B cell (primary cell): Measurements from ENCODE around the gene RFT1. TPM values are rescaled to one million over a fixed set of nuclear protein-coding genes. Genes with fewer than 3 reads are reported as not detected.

Experiments used
- ATAC-seq: fragments of 200-7000 bp; cut with Tn5 transposase; one replicate; pipeline ENCODE4 v1.10.0; 2021; ENCODE audit warnings: low read depth, mild to moderate bottlenecking, moderate number of reproducible peaks, moderate library complexity
- CTCF ChIA-PET: fragments of 350-600 bp; sonication (Branson Sonifier 250); formaldehyde crosslinking; loops from one replicate; lab custom pipeline; 2021; ENCODE audit warnings: antibody characterized with exemption, inconsistent platforms; lab: Charles Lee
- POLR2A ChIA-PET: fragments of 350-600 bp; sonication (Branson Sonifier 250); formaldehyde crosslinking; loops from one replicate; lab custom pipeline; 2021; ENCODE audit warnings: antibody characterized with exemption; lab: Charles Lee
- DNase-seq: peaks from one replicate; pipeline ENCODE4 v3.0.0; 2013
- H2AFZ ChIP-seq: 2 replicates; pipeline ENCODE4 v1.6.1; 2012; ENCODE audit warnings: mild to moderate bottlenecking, low read depth, low read length; ENCODE audit not compliant: insufficient read depth, poor library complexity, severe bottlenecking
- H3K27ac ChIP-seq, 2 donors: 1 replicate in 1 of 2; 2 replicates in 1 of 2; pipeline ENCODE4 v1.5.1; 2012 to 2013; ENCODE audit warnings: low read length in 2 of 2, mild to moderate bottlenecking in 2 of 2, moderate library complexity in 1 of 2
- H3K27me3 ChIP-seq, 4 experiments: fragments of 200-600 bp in 1 of 4; sonication (generic) in 1 of 4; replicated peaks in 1 of 4; 1 replicate in 2 of 4; 2 replicates in 2 of 4; pipeline versions ENCODE4 v1.6.1 to v1.7.0; 2013 to 2016; ENCODE audit warnings: low read length in 3 of 4, mild to moderate bottlenecking in 2 of 4, mixed read lengths in 1 of 4, moderate library complexity in 1 of 4; ENCODE audit not compliant: insufficient read depth in 4 of 4, control insufficient read depth in 3 of 4; ENCODE audit errors: control extremely low read depth in 1 of 4
- H3K36me3 ChIP-seq, 2 experiments: replicated peaks in 1 of 2; 1 replicate in 1 of 2; 2 replicates in 1 of 2; pipeline versions ENCODE4 v1.6.1 to v1.7.1; 2013; ENCODE audit warnings: low read length in 1 of 2; ENCODE audit not compliant: insufficient read depth in 2 of 2, control insufficient read depth in 1 of 2; ENCODE audit errors: control extremely low read depth in 1 of 2, extremely low read depth in 1 of 2
- H3K4me1 ChIP-seq, 2 donors: fragments of 200-600 bp in 1 of 2; sonication (generic) in 1 of 2; 1 replicate in 1 of 2; 2 replicates in 1 of 2; pipeline versions ENCODE4 v1.5.1 to v1.6.1; 2013 to 2017; ENCODE audit warnings: low read length in 2 of 2; ENCODE audit not compliant: control insufficient read depth in 2 of 2, insufficient read depth in 2 of 2
- H3K4me2 ChIP-seq: replicated peaks from 2 replicates; pipeline ENCODE3; 2012; ENCODE audit warnings: mild to moderate bottlenecking, low read depth, low read length; ENCODE audit not compliant: poor library complexity, severe bottlenecking
- H3K4me3 ChIP-seq, 5 experiments: fragments of 200-600 bp in 1 of 5; sonication (generic) in 1 of 5; 1 replicate in 3 of 5; 2 replicates in 2 of 5; pipeline versions ENCODE4 v1.5.1 to v1.7.0; 2011 to 2016; ENCODE audit warnings: low read length in 4 of 5, mild to moderate bottlenecking in 4 of 5, low read depth in 2 of 5, control low read depth in 1 of 5, moderate library complexity in 1 of 5; ENCODE audit not compliant: insufficient read depth in 1 of 5; ENCODE audit errors: control extremely low read depth in 1 of 5, extremely low read depth in 1 of 5
- H3K79me2 ChIP-seq: fragments of 200-600 bp; sonication (generic); one replicate; pipeline ENCODE4 v1.6.0; 2016; ENCODE audit warnings: low read length; ENCODE audit not compliant: control insufficient read depth, insufficient read depth
- H3K9ac ChIP-seq: fragments of 200-600 bp; sonication (generic); 2 replicates; pipeline ENCODE4 v1.6.1; 2017; ENCODE audit warnings: mild to moderate bottlenecking, low read length, moderate library complexity
- H3K9me3 ChIP-seq, 3 donors: one replicate each; pipeline versions ENCODE4 v1.6.1 to v1.7.1; 2013; ENCODE audit warnings: low read length in 2 of 3; ENCODE audit not compliant: control insufficient read depth in 2 of 3, insufficient read depth in 1 of 3; ENCODE audit errors: control extremely low read depth in 1 of 3
- H4K20me1 ChIP-seq: 2 replicates; pipeline ENCODE4 v1.6.0; 2012; ENCODE audit warnings: mild to moderate bottlenecking, low read length; ENCODE audit not compliant: insufficient read depth, control insufficient read depth, poor library complexity, severe bottlenecking
- H3K27ac Mint-ChIP-seq: one replicate; pipeline ENCODE4 v1.8.0; 2021; ENCODE audit warnings: mixed read lengths
- H3K27me3 Mint-ChIP-seq: one replicate; pipeline ENCODE4 v1.8.0; 2021; ENCODE audit warnings: mixed read lengths
- H3K4me1 Mint-ChIP-seq: one replicate; pipeline ENCODE4 v1.8.0; 2021; ENCODE audit warnings: mixed read lengths
- H3K4me3 Mint-ChIP-seq: one replicate; pipeline ENCODE4 v1.8.0; 2021; ENCODE audit warnings: mixed read lengths
- H3K9me3 Mint-ChIP-seq: one replicate; pipeline ENCODE4 v1.8.0; 2022; ENCODE audit warnings: mixed read lengths; ENCODE audit not compliant: insufficient read depth
- CTCF ChIP-seq: fragments of 200-600 bp; IDR thresholded peaks from one replicate; pipeline ENCODE4 v1.8.0; 2022; ENCODE audit warnings: antibody characterized with exemption, mild to moderate bottlenecking
- EZH2 ChIP-seq: IDR thresholded peaks from 2 replicates; pipeline ENCODE4 v1.6.1; 2012; ENCODE audit warnings: borderline replicate concordance, low read depth, mild to moderate bottlenecking, moderate library complexity, low read length; ENCODE audit not compliant: insufficient read depth, poor library complexity, severe bottlenecking
- WGBS: methylation state at CpG from one replicate; pipeline ENCODE4 v1.1.5; 2013; ENCODE audit warnings: missing lambda C conversion rate; ENCODE audit not compliant: insufficient coverage; 5-methylcytosine and 5-hydroxymethylcytosine counted together
- intact Hi-C: fragments of 100-400 bp; cut with micrococcal nuclease; formaldehyde crosslinking; loops from one replicate; pipeline ENCODE4 v1.10.0; 2022
- polyA plus RNA-seq: library from polyadenylated mRNA; depleted of rRNA; stranded (reverse); fragments of >200 nt; gene quantifications from 2 replicates; pipeline ENCODE4 v1.2.3, GENCODE V29; 2012
- total RNA-seq, 2 donors: library from RNA; stranded (reverse); fragments of 120-200 nt in 1 of 2; gene quantifications; 1 replicate in 1 of 2; 2 replicates in 1 of 2; pipeline versions ENCODE4 v1.2.3 to v1.2.4, GENCODE V29; 2013 to 2022

The RFT1 gene
- total and polyA plus RNA-seq, 2 donors (not counting 1 experiment from before 2014, with no cell fraction given), result 12.1 to 28.9 TPM

GRCh38 chr3:53154881-53155285 lies 24.6 kb upstream of the RFT1 start:
- WGBS, result 92% methylated on average over 3 of the region's 4 CpGs
- H3K4me3 ChIP-seq, result no peak overlapping the region
- H3K4me3 Mint-ChIP-seq, result no peak overlapping the region

GRCh38 chr3:53153980-53154379 lies 23.7 kb upstream of the RFT1 start:
- peaks cover 0 to 31% (median 12%) of the 10 kb centered on the region in 4 experiments for H3K27me3 ChIP-seq
- Mint-ChIP-seq H3K9me3 (no peaks in the 10 kb centered on the region), H3K27me3 (peaks cover 13% of the 10 kb centered on the region), H3K27ac (no peak overlapping the region), H3K4me3 (no peak overlapping the region), H3K4me1 (peaks cover 10% of the 10 kb centered on the region)
- H3K9me3 ChIP-seq, result no peaks in the 10 kb centered on the region
- intact Hi-C loops, result no loop called here
- no peaks in the 10 kb centered on the region for H3K36me3 ChIP-seq
- WGBS, result 100% methylated on average over 2 of the region's 6 CpGs
- ChIA-PET CTCF (interaction anchor here (1.3 to 1.5 kb wide), 2 partner anchors 20 kb away, joined by 3 to 5 read pairs; no protein-coding TSS in a partner anchor), POLR2A (no interaction called here)
- H3K27ac ChIP-seq, result no peak overlapping the region
- DNase-seq, result no peak
- no peak overlapping the region for H3K4me3 ChIP-seq
- no peak overlapping the region for H3K4me2 ChIP-seq
- peaks cover 8 to 12% of the 10 kb centered on the region in 2 donors for H3K4me1 ChIP-seq
- no peak overlapping the region for H3K9ac ChIP-seq
- H4K20me1 ChIP-seq, result no peaks in the 10 kb centered on the region
- TF ChIP-seq CTCF (no peak), EZH2 (no peak)
- no peak for ATAC-seq
- H2AFZ ChIP-seq, result no peak overlapping the region
- H3K79me2 ChIP-seq, result peaks cover under 1% of the 10 kb centered on the region

More at GRCh38 chr3:53154881-53155285, 24.6 kb upstream of the RFT1 start:
- no peak overlapping the region for H2AFZ ChIP-seq
- H3K27me3 ChIP-seq, result peaks cover 0 to 31% (median 12%) of the 10 kb centered on the region in 4 experiments
- H3K9ac ChIP-seq, result no peak overlapping the region
- ChIA-PET POLR2A (no interaction called here), CTCF (interaction anchor here (1.5 to 2.4 kb wide), 2 partner anchors 21 to 41 kb away, joined by 5 to 14 read pairs; no protein-coding TSS in a partner anchor)
- H3K4me1 ChIP-seq, result peaks cover 13 to 21% of the 10 kb centered on the region in 2 donors
- H3K36me3 ChIP-seq, result no peaks in the 10 kb centered on the region
- Mint-ChIP-seq H3K4me1 (peaks cover 15% of the 10 kb centered on the region), H3K9me3 (no peaks in the 10 kb centered on the region), H3K27ac (no peak overlapping the region), H3K27me3 (peaks cover 13% of the 10 kb centered on the region)
- no peak for DNase-seq
- ATAC-seq, result no peak
- TF ChIP-seq EZH2 (no peak), CTCF (no peak)
- intact Hi-C loops, result no loop called here
- no peak overlapping the region for H3K27ac ChIP-seq
- H3K9me3 ChIP-seq, result no peaks in the 10 kb centered on the region
- no peak overlapping the region for H3K4me2 ChIP-seq
- peaks cover 9% of the 10 kb centered on the region for H3K79me2 ChIP-seq
- H4K20me1 ChIP-seq, result no peaks in the 10 kb centered on the region
